ENCODE data around the gene LAMA5. TPM values are rescaled to one million over a fixed set of nuclear protein-coding genes. Genes with fewer than 3 reads are reported as not detected.

LAMA5 gene
- total RNA-seq, 4 donors from 2014 or later, result 164 to 427 (median 196) TPM

DNA sequence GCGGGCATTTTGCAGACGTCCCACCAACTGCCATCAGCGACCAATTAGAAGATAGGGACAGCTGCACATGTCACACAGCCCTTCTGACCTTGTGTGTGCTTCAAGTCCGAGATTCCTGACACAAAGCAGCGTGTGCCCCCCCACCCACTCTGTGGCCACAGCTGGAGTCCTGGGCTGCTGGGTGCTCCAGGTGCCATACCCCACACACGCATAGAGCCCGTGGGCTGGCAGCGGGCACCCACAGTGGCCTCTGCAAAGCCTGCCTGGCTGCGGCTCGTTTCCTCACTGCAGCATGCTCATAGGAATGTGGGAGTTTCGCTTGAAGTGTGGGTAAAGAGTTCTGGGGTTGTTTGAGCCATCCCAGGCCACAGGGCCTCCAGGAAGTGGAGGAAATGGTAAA, 66.8 kb downstream of the LAMA5 start:
- WGBS, 2 donors, result 76 to 79% methylated on average over 10 to 11 of the region's 11 CpGs
- TF ChIP-seq, protein P1, sequence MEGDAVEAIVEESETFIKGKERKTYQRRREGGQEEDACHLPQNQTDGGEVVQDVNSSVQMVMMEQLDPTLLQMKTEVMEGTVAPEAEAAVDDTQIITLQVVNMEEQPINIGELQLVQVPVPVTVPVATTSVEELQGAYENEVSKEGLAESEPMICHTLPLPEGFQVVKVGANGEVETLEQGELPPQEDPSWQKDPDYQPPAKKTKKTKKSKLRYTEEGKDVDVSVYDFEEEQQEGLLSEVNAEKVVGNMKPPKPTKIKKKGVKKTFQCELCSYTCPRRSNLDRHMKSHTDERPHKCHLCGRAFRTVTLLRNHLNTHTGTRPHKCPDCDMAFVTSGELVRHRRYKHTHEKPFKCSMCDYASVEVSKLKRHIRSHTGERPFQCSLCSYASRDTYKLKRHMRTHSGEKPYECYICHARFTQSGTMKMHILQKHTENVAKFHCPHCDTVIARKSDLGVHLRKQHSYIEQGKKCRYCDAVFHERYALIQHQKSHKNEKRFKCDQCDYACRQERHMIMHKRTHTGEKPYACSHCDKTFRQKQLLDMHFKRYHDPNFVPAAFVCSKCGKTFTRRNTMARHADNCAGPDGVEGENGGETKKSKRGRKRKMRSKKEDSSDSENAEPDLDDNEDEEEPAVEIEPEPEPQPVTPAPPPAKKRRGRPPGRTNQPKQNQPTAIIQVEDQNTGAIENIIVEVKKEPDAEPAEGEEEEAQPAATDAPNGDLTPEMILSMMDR (IDR thresholded peaks at IDR 0.05), result no peak
- TF ChIP-seq POLR2A (IDR thresholded peaks at IDR 0.05), result no peak
- intact Hi-C loops (cut with DNase I; ENCODE audit: low total_unique reads), result loop anchor here (5.0 to 10.0 kb wide), 2 partner anchors 82 to 514 kb away; partner anchors contain the start of gene COL9A3
- no peak overlapping the region for H3K4me3 ChIP-seq (ENCODE audit: low read depth, poor library complexity, severe bottlenecking)
- DNase-seq (ENCODE audit: low spot score in 2 of 2), result no peak

DNA sequence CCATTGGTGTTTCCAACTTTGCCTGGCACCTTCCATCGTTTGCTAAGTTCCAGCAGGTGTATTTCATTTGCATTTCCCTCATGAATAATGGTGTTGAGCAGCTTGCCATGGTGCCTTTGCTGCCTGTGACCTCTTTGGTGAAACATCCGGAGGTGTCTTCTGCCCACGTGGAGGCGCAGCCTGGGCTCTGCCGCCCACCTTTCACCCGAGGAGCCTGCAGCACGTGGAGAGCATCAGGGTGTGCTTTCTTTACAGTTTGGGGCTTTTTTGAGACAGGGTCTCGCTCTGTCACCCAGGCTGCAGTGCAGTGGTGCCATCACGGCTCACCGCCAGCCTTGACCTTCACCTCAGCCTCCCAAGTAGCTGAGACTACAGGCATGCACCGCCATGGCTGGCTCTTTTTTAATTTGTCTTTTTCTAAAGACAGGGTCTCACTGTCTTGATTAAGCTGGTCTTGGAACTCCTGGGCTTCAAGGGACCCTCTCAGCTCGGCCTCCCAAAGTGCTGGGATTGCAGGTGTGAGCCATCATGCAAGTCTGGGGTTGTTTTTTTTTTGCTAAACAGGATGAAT, 67.4 kb downstream of the LAMA5 start:
- 73 to 75% methylated on average over 12 of the region's 12 CpGs for WGBS, 2 donors
- H3K4me3 ChIP-seq (ENCODE audit: low read depth, poor library complexity, severe bottlenecking), result no peak overlapping the region
- no peak for DNase-seq (ENCODE audit: low spot score in 2 of 2)
- intact Hi-C loops (cut with DNase I; ENCODE audit: low total_unique reads), result loop anchor here (5.0 to 10.0 kb wide), 2 partner anchors 83 to 515 kb away; partner anchors contain the start of gene COL9A3
- TF ChIP-seq, protein P1 (IDR thresholded peaks at IDR 0.05), result no peak
- no peak for TF ChIP-seq POLR2A (IDR thresholded peaks at IDR 0.05)

DNA sequence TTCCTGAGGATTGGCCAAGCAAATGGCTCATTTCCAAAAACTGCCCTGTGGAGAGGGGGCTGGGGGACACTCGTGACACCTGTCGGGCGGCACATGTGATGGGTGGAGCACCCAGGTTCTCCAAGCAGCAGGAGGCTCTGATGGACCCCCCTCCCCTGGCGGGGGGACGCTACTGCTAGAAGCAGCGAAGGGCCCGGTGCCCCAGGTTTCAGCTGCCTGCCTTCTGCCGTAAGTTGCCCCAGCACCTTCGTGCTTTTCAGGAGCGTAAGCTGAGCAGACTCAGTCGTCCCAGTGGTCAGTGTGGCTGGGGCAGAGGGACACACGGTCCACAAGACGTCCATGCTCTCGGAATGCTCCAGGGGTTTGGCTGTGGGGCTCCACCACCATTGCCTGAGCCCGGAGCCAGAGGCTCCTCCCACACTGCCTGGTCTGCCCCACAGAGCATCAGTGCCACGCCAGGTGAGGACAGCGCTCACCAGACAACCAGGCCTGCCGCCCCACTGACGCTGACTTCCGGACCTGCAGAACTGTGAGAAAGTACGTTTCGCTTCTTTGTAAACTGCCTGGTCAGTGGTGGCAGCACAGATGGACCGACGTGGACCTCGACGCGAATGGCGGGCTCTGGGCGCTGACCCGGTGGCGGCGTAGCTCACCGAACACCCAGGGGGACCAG, 68.4 kb downstream of the LAMA5 start:
- DNase-seq (ENCODE audit: low spot score in 2 of 2), result no peak
- TF ChIP-seq, protein P1 (IDR thresholded peaks at IDR 0.05), result no peak
- TF ChIP-seq POLR2A (IDR thresholded peaks at IDR 0.05), result no peak
- intact Hi-C loops (cut with DNase I; ENCODE audit: low total_unique reads), result no loop called here

DNA sequence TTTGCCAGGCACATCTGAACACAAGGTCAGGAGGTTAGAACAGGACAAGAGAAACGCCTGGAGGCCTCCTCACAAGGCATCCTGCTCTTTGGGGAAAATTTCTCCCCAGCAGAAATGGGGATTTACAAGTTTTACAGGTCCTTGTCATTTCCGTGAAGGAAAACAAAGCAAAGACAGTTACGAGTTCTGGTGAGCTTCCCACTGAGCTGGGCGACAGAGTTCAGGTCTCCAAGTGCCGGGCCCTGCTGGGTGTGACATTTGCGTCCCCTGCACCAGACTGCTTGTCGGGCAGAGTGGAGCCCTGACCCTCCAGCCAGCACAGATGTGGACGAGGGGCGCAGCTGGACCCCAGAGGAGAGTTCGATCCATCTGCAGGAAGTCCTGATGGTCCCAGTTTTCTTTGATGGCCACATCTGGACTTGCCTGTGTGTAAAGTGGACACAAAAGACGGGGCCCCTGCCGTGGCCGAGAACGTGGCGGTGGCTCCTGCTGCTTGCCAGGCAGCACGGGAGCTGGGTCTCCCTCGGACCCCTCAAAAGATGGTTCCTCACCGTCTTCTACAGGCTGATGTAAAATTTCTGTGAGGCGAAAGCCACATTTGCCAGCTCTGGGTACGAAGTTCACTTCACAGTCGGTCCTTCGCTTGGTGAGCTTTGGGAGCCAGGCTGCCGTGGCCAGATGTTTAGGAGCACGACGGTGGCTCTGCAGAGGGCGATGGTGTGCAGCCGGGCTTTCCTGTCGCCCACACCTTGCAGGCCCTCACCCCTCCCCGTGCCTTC, 69.5 kb downstream of the LAMA5 start:
- 79 to 80% methylated on average over 29 of the region's 29 CpGs for WGBS, 2 donors
- intact Hi-C loops (cut with DNase I; ENCODE audit: low total_unique reads), result no loop called here
- no peak overlapping the region for H3K4me3 ChIP-seq (ENCODE audit: low read depth, poor library complexity, severe bottlenecking)
- no peak for TF ChIP-seq POLR2A (IDR thresholded peaks at IDR 0.05)
- TF ChIP-seq, protein P1 (IDR thresholded peaks at IDR 0.05), result no peak
- no peak for DNase-seq (ENCODE audit: low spot score in 2 of 2)

More for the DNA sequence above, 68.4 kb downstream of the LAMA5 start:
- WGBS, 2 donors, result 87 to 93% methylated on average over 30 to 32 of the region's 33 CpGs
- H3K4me3 ChIP-seq (ENCODE audit: low read depth, poor library complexity, severe bottlenecking), result no peak overlapping the region

DNA sequence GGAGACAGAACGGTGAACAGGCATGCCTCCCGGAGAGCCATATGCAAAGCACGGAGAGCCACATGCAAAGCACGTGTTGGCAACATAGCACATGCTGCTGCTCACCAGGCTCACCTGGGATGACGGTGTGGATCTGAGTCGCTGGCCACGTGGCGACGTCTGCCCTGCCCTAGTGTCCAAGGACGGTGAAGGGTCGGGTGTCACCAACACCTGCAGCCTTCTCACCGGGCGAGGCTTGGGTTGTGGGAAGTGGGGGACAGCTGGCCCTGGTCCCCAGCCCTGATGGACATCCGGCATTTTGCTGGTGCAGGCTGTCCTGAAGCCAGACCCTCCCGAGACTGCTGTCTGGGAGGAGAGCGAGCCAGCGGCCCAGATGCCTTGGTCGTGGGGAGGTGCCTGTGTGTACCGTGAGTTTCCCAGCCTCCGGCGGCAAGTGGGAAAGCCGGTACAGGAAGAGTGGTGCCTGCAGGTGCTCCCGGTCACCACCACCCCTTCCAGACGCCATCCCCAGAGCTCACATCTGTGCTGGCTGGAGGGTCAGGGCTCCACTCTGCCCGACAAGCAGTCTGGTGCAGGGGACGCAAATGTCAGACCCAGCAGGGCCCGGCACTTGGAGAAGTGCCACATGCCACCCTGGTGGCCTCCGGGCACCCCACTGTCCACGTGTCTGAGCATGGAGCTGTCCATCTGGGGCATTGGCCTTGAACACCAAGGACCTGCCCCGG, 70.2 kb downstream of the LAMA5 start:
- no peak overlapping the region for H3K4me3 ChIP-seq (ENCODE audit: low read depth, poor library complexity, severe bottlenecking)
- intact Hi-C loops (cut with DNase I; ENCODE audit: low total_unique reads), result no loop called here
- WGBS, 2 donors, result 83 to 84% methylated on average over 26 to 30 of the region's 30 CpGs
- DNase-seq (ENCODE audit: low spot score in 2 of 2), result no peak
- TF ChIP-seq, protein P1 (IDR thresholded peaks at IDR 0.05), result no peak
- TF ChIP-seq POLR2A (IDR thresholded peaks at IDR 0.05), result no peak

Data from lower leg skin (tissue), 4 donors.